Testis (tissue), 2 donors: Measurements from ENCODE around the gene TACO1.

Experiments
- CTCF ChIP-seq, 3 experiments: fragments of 450-650 bp in 2 of 3; fragments of 200-600 bp in 1 of 3; sonication (generic) in 1 of 3; IDR thresholded peaks; one replicate each; pipeline ENCODE4 v1.5.1; 2016 to 2019; ENCODE audit warnings: antibody characterized with exemption in 3 of 3, mild to moderate bottlenecking in 2 of 3, moderate library complexity in 1 of 3
- POLR2A ChIP-seq: fragments of 450-650 bp; IDR thresholded peaks from one replicate; pipeline ENCODE4 v1.6.1; 2017; ENCODE audit warnings: antibody characterized with exemption, mild to moderate bottlenecking, moderate library complexity

- TF ChIP-seq CTCF (IDR thresholded peaks at IDR 0.05) (no peak), POLR2A (no peak)
Observed at GRCh38 chr17:63649813-63650212, 49.1 kb downstream of the TACO1 start.
